IMR-90 (cell line): ENCODE results near the gene MC5R. TPM values are rescaled to one million over a fixed set of nuclear protein-coding genes. Genes with fewer than 3 reads are reported as not detected.

Experiments
- ATAC-seq: fragments of 200-7000 bp; cut with Tn5 transposase; 2 replicates; pipeline ENCODE4 v1.9.1; 2020; ENCODE audit warnings: low read depth, mild to moderate bottlenecking, moderate library complexity
- BruUV-seq: library from RNA; stranded (reverse); fragments of 400-500 nt; replicated peaks from 2 replicates; lab custom pipeline; 2021; lab: Mats Ljungman, UMichigan
- CTCF ChIA-PET: fragments of 300-600 bp; formaldehyde crosslinking; extraction: SDS; loops from one replicate; lab custom pipeline; 2021; ENCODE audit warnings: antibody characterized with exemption; lab: Yijun Ruan, JAX
- POLR2A ChIA-PET: fragments of 300-600 bp; sonication (Branson Sonifier 250); formaldehyde crosslinking; loops from one replicate; lab custom pipeline; 2022; ENCODE audit warnings: antibody characterized with exemption; ENCODE audit not compliant: unreplicated experiment; lab: Charles Lee
- DNase-seq: peaks from one replicate; pipeline ENCODE4 v3.0.0; 2013
- H2AFZ ChIP-seq: replicated peaks from 2 replicates; pipeline ENCODE3; 2013; ENCODE audit warnings: low read length, mild to moderate bottlenecking; ENCODE audit not compliant: poor library complexity
- H2AK5ac ChIP-seq: 2 replicates; pipeline ENCODE4 v1.6.1; 2013; ENCODE audit warnings: low read depth, low read length, inconsistent platforms
- H2AK9ac ChIP-seq: replicated peaks from 2 replicates; pipeline ENCODE3; 2013; ENCODE audit warnings: mild to moderate bottlenecking, low read depth, low read length, moderate library complexity; ENCODE audit not compliant: poor library complexity
- H2BK120ac ChIP-seq: 2 replicates; pipeline ENCODE4 v1.6.1; 2013; ENCODE audit warnings: low read depth, low read length, inconsistent platforms
- H2BK15ac ChIP-seq: 3 replicates; pipeline ENCODE4 v1.6.1; 2013; ENCODE audit warnings: low read depth, low read length, inconsistent platforms
- H2BK20ac ChIP-seq: 2 replicates; pipeline ENCODE4 v1.6.1; 2013; ENCODE audit warnings: low read depth, mild to moderate bottlenecking, inconsistent platforms, low read length, moderate library complexity
- H2BK5ac ChIP-seq: 2 replicates; pipeline ENCODE4 v1.6.1; 2013; ENCODE audit warnings: mild to moderate bottlenecking, low read depth, low read length, inconsistent platforms; ENCODE audit not compliant: poor library complexity, severe bottlenecking
- H3K14ac ChIP-seq: replicated peaks from 2 replicates; pipeline ENCODE4 v1.6.1; 2013; ENCODE audit warnings: low read depth, low read length, inconsistent platforms
- H3K18ac ChIP-seq: 2 replicates; pipeline ENCODE4 v1.6.1; 2013; ENCODE audit warnings: low read depth, low read length, control low read depth
- H3K23ac ChIP-seq: 2 replicates; pipeline ENCODE4 v1.6.1; 2013; ENCODE audit warnings: low read depth, low read length, inconsistent platforms
- H3K27ac ChIP-seq: 2 replicates; pipeline ENCODE4 v1.5.1; 2013; ENCODE audit warnings: mild to moderate bottlenecking, control low read depth, low read length; ENCODE audit not compliant: insufficient read depth
- H3K27me3 ChIP-seq: 2 replicates; pipeline ENCODE4 v1.6.1; 2013; ENCODE audit warnings: low read length; ENCODE audit not compliant: control insufficient read depth, insufficient read depth
- H3K36me3 ChIP-seq: 2 replicates; pipeline ENCODE4 v1.6.1; 2013; ENCODE audit warnings: low read length, mixed read lengths; ENCODE audit not compliant: control insufficient read depth, insufficient read depth
- H3K4ac ChIP-seq: 2 replicates; pipeline ENCODE4 v1.6.1; 2013; ENCODE audit warnings: low read depth, low read length, inconsistent platforms
- H3K4me1 ChIP-seq: 2 replicates; pipeline ENCODE4 v1.6.1; 2013; ENCODE audit warnings: low read length, mixed read lengths; ENCODE audit not compliant: control insufficient read depth, insufficient read depth
- H3K4me2 ChIP-seq: 2 replicates; pipeline ENCODE4 v1.6.1; 2013; ENCODE audit warnings: low read depth, mild to moderate bottlenecking, control low read depth, low read length, moderate library complexity
- H3K4me3 ChIP-seq: 2 replicates; pipeline ENCODE4 v1.5.1; 2013; ENCODE audit warnings: low read depth, mild to moderate bottlenecking, control low read depth, low read length, moderate library complexity; ENCODE audit not compliant: insufficient read depth
- H3K56ac ChIP-seq: 2 replicates; pipeline ENCODE4 v1.6.1; 2013; ENCODE audit warnings: low read length, inconsistent platforms; ENCODE audit not compliant: insufficient read depth; ENCODE audit errors: extremely low read depth
- H3K79me1 ChIP-seq, 2 experiments: 2 replicates each; pipeline ENCODE4 v1.6.1; 2013; ENCODE audit warnings: low read length in 2 of 2, inconsistent platforms in 1 of 2, low read depth in 1 of 2
- H3K9ac ChIP-seq: 2 replicates; pipeline ENCODE4 v1.6.1; 2013; ENCODE audit warnings: low read depth, low read length, control low read depth
- H3K9me1 ChIP-seq: 2 replicates; pipeline ENCODE4 v1.6.1; 2013; ENCODE audit warnings: low read length, inconsistent platforms; ENCODE audit not compliant: insufficient read depth
- H3K9me3 ChIP-seq: 2 replicates; pipeline ENCODE4 v1.6.1; 2013; ENCODE audit warnings: low read length; ENCODE audit not compliant: control insufficient read depth, insufficient read depth
- H4K20me1 ChIP-seq: 2 replicates; pipeline ENCODE4 v1.6.1; 2013; ENCODE audit warnings: low read length, inconsistent platforms; ENCODE audit not compliant: insufficient read depth
- H4K5ac ChIP-seq: 2 replicates; pipeline ENCODE4 v1.6.1; 2013; ENCODE audit warnings: mild to moderate bottlenecking, low read depth, low read length, control low read depth
- H4K8ac ChIP-seq, 2 experiments: 2 replicates each; pipeline ENCODE4 v1.6.1; 2013; ENCODE audit warnings: low read depth in 2 of 2, low read length in 2 of 2, control low read depth in 1 of 2, inconsistent platforms in 1 of 2
- H4K91ac ChIP-seq: 2 replicates; pipeline ENCODE4 v1.6.1; 2013; ENCODE audit warnings: low read depth, low read length, inconsistent platforms; ENCODE audit not compliant: insufficient read depth
- ELK1 ChIP-seq: fragments of 150-350 bp; IDR thresholded peaks from 2 replicates; pipeline ENCODE4 v1.6.1; 2016; ENCODE audit warnings: low read depth, mild to moderate bottlenecking, low read length, moderate library complexity, borderline replicate concordance
- FOS ChIP-seq: fragments of 150-350 bp; IDR thresholded peaks from 2 replicates; pipeline ENCODE4 v1.6.1; 2016; ENCODE audit warnings: low read depth, low read length
- MXI1 ChIP-seq: IDR thresholded peaks from 2 replicates; pipeline ENCODE4 v1.6.1; 2012; ENCODE audit warnings: low read depth, mild to moderate bottlenecking, low read length, moderate library complexity, borderline replicate concordance
- POLR2A ChIP-seq: IDR thresholded peaks from 2 replicates; pipeline ENCODE4 v1.6.1; 2012; ENCODE audit warnings: mild to moderate bottlenecking, low read depth, low read length
- RAD21 ChIP-seq: IDR thresholded peaks from 2 replicates; pipeline ENCODE4 v1.6.1; 2012; ENCODE audit warnings: low read length, improper control_type of control experiment
- WGBS, 2 experiments: methylation state at CpG; one replicate each; pipeline versions ENCODE4 v1.1.5 to v1.1.7; 2013; ENCODE audit warnings: missing lambda C conversion rate in 2 of 2; ENCODE audit not compliant: insufficient read length in 1 of 2; ENCODE audit errors: extremely low coverage in 2 of 2; 5-methylcytosine and 5-hydroxymethylcytosine counted together
- dilution Hi-C: fragments of 300-500 bp; cut with HindIII; formaldehyde crosslinking; loops from one replicate; pipeline ENCODE4 v1.14.3; 2018; ENCODE audit warnings: low sequenced_read_pairs; ENCODE audit not compliant: unreplicated experiment
- in situ Hi-C: fragments of 300-500 bp; cut with MboI; formaldehyde crosslinking; loops from 3 replicates; pipeline ENCODE4 v1.14.3; 2019; ENCODE audit warnings: low sequenced_read_pairs, inconsistent platforms, mixed read lengths
- intact Hi-C: fragments of 100-400 bp; cut with micrococcal nuclease; formaldehyde crosslinking; loops from 2 replicates; pipeline ENCODE4 v1.10.0; 2022
- polyA plus RNA-seq, 3 experiments: library from polyadenylated mRNA; depleted of rRNA; stranded (reverse); fragments of >200 nt; gene quantifications; 2 replicates each; pipeline ENCODE4 v1.2.3, GENCODE V29; 2012; ENCODE audit warnings: low replicate concordance in 1 of 3
- total RNA-seq: library from RNA; depleted of rRNA; stranded (reverse); fragments of >200 nt; gene quantifications from 2 replicates; pipeline ENCODE4 v1.2.3, GENCODE V29; 2012
- TF ChIP-seq, protein P1 (sequence below): conservative IDR thresholded peaks from 2 replicates; pipeline ENCODE4 v1.5.1; 2012; ENCODE audit warnings: mild to moderate bottlenecking, low read depth, low read length, improper control_type of control experiment

The MC5R gene
- total and polyA plus RNA-seq, 2 of the 4 experiments (the other 2 are of a cell fraction): not detected

GRCh38 chr18:13796515-13796914, 27.4 kb upstream of the MC5R start:
- no peak overlapping the region for H3K9ac ChIP-seq
- no peaks in the 10 kb centered on the region for H3K9me1 ChIP-seq
- H2BK15ac ChIP-seq: no peak overlapping the region
- H2AK9ac ChIP-seq: no peak overlapping the region
- no peak overlapping the region for H2AFZ ChIP-seq
- H2BK5ac ChIP-seq: no peak overlapping the region
- peaks cover 7% of the 10 kb centered on the region; the same call in 1 of the 2 replicates for H3K27me3 ChIP-seq
- no peaks in the 10 kb centered on the region for H3K4me1 ChIP-seq
- CTCF ChIA-PET: no interaction called here
- no peaks in the 10 kb centered on the region for H3K79me1 ChIP-seq
- intact Hi-C loops: no loop called here
- H3K23ac ChIP-seq: no peak overlapping the region
- no peaks in the 10 kb centered on the region for H3K36me3 ChIP-seq
- H3K27ac ChIP-seq: no peak overlapping the region
- no peak overlapping the region for H3K4me2 ChIP-seq
- no peak for TF ChIP-seq MXI1
- no peak for TF ChIP-seq FOS
- no peak for TF ChIP-seq ELK1
- TF ChIP-seq, protein P1, sequence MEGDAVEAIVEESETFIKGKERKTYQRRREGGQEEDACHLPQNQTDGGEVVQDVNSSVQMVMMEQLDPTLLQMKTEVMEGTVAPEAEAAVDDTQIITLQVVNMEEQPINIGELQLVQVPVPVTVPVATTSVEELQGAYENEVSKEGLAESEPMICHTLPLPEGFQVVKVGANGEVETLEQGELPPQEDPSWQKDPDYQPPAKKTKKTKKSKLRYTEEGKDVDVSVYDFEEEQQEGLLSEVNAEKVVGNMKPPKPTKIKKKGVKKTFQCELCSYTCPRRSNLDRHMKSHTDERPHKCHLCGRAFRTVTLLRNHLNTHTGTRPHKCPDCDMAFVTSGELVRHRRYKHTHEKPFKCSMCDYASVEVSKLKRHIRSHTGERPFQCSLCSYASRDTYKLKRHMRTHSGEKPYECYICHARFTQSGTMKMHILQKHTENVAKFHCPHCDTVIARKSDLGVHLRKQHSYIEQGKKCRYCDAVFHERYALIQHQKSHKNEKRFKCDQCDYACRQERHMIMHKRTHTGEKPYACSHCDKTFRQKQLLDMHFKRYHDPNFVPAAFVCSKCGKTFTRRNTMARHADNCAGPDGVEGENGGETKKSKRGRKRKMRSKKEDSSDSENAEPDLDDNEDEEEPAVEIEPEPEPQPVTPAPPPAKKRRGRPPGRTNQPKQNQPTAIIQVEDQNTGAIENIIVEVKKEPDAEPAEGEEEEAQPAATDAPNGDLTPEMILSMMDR: no peak
- TF ChIP-seq POLR2A: no peak
- TF ChIP-seq RAD21: no peak
- no peak overlapping the region for H4K8ac ChIP-seq
- H3K56ac ChIP-seq: no peak overlapping the region
- ATAC-seq: no peak
- no peak for DNase-seq
- H4K20me1 ChIP-seq: no peaks in the 10 kb centered on the region
- dilution Hi-C loops: no loop called here
- no peak overlapping the region for H2AK5ac ChIP-seq
- H2BK20ac ChIP-seq: no peak overlapping the region
- no peak overlapping the region for H3K4me3 ChIP-seq
- no peak overlapping the region for H2BK120ac ChIP-seq
- H3K18ac ChIP-seq: no peak overlapping the region
- H4K5ac ChIP-seq: no peak overlapping the region
- no TSS peak for BruUV-seq
- no peak overlapping the region for H3K4ac ChIP-seq
- 71% methylated on average over 4 of the region's 14 CpGs; no CpG with 5 or more reads in 1 of the 2 experiments for WGBS, 2 experiments
- no peak overlapping the region for H3K14ac ChIP-seq
- no peak overlapping the region for H4K91ac ChIP-seq
- H3K9me3 ChIP-seq: no peaks in the 10 kb centered on the region
- in situ Hi-C loops: no loop called here
- POLR2A ChIA-PET: no interaction called here
